GM21737 (cell line): ENCODE results near the gene ATP2C2.
"Not testable (repeated sequence)": the region's sequence is repeated elsewhere in the genome, so short reads cannot be mapped to it uniquely, and the experiment has no call there.

Experiments used
- ATAC-seq: cut with Tn5 transposase; IDR thresholded peaks from one replicate; pipeline ENCODE4 v1.9.1; 2021; ENCODE audit warnings: mild to moderate bottlenecking, moderate library complexity; ENCODE audit not compliant: unreplicated experiment

ATP2C2 gene, protein sequence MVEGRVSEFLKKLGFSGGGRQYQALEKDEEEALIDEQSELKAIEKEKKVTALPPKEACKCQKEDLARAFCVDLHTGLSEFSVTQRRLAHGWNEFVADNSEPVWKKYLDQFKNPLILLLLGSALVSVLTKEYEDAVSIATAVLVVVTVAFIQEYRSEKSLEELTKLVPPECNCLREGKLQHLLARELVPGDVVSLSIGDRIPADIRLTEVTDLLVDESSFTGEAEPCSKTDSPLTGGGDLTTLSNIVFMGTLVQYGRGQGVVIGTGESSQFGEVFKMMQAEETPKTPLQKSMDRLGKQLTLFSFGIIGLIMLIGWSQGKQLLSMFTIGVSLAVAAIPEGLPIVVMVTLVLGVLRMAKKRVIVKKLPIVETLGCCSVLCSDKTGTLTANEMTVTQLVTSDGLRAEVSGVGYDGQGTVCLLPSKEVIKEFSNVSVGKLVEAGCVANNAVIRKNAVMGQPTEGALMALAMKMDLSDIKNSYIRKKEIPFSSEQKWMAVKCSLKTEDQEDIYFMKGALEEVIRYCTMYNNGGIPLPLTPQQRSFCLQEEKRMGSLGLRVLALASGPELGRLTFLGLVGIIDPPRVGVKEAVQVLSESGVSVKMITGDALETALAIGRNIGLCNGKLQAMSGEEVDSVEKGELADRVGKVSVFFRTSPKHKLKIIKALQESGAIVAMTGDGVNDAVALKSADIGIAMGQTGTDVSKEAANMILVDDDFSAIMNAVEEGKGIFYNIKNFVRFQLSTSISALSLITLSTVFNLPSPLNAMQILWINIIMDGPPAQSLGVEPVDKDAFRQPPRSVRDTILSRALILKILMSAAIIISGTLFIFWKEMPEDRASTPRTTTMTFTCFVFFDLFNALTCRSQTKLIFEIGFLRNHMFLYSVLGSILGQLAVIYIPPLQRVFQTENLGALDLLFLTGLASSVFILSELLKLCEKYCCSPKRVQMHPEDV

DNA sequence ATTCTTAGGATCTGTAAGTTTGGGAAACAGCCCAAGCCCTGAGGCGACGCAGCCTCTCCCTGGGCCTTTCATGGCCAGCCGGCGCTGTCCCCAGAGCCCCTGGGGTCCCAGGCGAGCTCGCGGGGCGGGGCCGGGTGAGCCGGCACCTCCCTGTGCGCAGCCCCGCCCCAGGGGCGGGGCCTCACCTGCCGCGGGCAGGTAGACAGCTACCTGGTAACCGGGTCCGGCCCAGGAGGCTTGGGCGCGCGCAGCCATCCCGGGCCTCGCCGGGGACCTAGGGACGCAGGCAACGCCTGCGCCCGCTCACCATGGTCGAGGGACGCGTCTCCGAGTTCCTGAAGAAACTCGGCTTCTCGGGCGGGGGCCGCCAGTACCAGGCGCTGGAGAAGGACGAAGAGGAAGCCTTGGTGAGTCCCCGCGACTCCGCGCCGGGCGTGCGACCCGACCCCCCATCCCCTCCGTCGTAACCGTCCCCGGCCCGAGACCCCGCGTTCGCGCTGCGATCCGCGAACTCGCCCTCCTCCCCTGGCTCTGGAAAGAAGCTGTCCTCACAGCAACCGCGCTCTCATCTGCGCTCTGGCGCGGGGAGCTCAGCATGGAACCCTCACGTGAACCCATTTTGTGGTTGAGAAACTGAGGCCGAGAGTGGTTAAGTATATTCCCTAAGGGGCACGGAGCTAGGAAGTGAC lies at the start of gene ATP2C2:
ATP2C2 (plus strand) TSS at position 231 of the 689 bp plus-strand sequence; CDS start at position 309, 78 bp downstream.
- ATAC-seq = no peak

DNA sequence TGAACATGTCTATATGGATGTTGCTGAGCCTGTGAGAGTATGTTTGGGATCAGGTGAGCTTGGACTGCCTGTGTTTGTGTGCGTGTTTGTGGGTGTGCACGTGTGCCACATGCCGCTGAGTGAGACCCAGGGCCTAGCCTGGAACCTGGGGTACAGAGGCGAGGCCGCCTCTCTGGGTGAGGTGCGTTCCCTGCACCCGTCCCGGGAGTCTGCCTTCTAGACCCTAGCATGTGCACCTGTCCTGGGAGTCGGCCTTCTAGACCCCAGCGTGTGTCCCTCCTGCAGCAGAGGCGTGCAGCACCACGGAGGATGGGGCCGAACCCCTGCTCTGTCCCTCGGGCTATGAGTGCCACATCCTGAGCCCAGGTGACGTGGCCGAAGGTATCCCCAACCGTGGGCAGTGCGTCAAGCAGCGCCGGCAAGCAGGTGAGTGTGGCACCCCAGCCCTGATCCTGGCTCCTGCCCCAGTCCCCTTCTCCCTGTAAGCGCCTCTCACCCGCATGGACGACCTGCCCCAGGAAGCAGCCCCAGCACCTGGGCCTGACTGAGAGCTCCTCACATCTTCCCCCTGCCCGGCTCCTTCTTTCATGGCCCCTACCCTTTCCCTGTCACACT lies 49.1 kb upstream of the ATP2C2 start:
- ATAC-seq = no peak

DNA sequence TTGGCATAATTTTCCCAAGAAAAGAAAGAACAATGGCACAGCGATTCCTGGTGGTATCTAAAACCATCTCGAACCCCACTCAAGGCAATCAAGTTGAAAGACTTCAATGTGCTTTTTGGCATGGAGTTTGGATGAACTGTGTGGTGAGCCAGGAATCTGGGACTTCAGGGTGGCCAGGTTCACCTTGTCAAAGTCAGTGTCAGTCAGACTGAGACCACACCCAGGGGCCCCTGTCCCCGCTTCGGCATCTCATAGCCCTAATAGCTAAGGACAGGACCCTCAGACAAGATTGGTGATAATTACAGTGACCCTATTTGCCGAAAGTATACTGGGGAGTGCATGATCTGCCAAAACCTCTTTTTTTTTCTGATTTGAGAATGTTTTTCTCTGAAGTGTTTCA lies 47.8 kb upstream of the ATP2C2 start:
- ATAC-seq = no peak

DNA sequence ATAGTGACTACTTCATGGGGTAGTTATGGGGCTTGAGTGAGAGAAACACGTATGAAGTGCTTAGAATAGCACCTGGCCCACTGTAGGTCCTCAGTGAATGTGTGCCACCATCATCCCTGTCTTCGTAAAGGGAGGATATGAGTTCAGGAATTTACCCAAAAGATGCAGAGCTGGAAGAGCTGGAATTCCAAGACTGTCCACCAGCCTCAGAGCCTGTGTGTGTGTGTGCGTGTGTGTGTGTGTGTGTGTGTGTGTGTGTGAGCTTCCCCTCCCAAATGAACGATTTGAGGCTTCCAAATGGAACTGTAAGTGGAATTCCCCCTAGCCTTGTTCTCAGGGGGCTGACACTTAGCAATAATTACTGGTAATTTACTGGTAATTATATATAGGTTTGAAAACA lies 46.4 kb upstream of the ATP2C2 start:
- no peak for ATAC-seq

DNA sequence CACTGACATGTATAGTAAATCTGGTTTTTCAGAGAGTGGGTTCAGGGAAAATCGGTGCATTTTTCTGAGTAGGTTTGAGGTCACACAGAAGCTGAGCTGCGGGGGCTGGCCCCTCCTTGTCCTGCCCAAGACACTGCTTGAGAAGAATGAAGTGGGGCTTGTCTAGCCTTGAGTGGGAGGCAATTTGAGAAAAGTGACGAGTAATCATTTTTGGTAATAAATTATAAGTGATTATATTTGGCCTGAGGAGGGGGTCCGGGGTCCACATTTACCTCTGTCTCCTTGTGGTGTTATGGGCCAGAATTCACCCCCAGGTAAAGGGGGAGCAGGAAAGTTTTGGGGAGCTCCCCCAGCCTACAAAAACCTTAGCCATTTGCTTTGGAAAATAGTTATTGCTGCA lies 45.6 kb upstream of the ATP2C2 start:
- no peak for ATAC-seq

DNA sequence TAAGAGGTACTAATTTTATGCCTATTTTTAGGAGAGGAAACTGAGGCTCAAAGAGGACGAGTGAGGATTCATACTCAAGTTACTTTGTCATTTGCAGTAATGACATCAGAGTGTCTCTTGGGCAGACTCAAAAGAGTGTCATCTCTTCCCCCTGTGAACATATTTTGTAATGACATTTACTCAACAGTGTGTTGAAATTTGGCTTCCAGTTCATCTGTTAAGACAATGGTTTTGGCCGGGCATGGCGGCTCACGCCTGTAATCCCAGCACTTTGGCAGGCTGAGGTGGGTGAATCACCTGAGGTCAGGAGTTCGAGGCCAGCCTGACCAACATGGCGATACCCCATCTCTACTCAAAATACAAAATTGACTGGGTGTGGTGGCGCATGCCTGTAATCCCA lies 44.7 kb upstream of the ATP2C2 start:
- no peak for ATAC-seq

DNA sequence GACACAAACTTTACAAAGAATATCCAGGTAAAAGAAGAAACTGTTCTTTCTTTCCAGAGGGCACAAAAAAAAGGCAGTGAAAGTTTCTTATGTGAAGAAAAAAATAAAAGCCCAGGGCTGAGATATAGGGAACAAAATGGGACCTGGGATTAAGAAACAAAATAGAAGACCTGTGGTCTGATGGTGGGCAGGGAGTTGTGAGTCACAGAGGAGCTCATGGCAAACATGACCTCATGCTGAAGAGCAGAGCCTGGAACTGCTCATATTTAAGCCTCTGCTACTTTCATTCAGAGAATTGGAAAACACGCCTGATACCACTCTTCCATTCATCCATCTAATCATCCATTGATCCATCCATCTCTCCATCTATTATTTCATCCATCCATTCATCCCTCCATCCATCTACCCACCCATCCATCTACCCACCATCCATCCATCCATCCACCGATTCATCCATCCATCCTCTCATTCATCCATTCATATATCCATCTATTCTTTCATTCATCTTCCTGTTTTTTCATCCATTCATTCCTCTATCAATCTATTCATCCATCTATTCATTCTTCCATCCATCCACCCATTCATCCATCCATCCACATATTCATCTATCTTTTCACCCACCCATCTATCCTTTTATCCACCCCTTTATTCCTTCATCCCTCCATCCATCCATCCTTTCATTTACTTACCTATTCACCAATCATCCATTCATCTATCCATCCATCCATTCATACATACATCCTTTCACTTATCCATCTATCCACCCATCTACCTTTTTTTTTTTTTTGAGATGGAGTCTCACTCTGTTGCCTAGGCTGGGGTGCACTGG lies 43.7 kb upstream of the ATP2C2 start:
- ATAC-seq = no peak

DNA sequence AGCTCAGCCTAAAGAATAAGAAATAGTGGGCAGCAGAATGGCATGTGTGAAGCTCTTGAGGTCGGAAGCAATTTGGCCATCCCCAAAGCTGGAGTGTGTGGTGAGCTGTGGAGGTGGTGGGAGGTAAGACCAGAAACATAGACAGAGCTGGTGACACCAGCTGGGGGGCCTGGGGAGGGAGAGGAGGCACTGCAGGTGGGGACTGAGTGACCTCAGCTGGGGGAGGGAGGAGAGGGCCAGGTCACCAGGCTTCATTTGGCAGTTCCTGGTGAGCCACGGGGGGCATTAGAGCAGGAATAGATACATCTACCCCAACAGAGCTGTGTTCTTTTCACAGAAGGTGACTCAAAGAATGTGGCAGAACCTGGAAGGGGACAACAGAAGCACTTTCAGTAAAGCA lies 41.8 kb upstream of the ATP2C2 start:
- ATAC-seq = no peak

DNA sequence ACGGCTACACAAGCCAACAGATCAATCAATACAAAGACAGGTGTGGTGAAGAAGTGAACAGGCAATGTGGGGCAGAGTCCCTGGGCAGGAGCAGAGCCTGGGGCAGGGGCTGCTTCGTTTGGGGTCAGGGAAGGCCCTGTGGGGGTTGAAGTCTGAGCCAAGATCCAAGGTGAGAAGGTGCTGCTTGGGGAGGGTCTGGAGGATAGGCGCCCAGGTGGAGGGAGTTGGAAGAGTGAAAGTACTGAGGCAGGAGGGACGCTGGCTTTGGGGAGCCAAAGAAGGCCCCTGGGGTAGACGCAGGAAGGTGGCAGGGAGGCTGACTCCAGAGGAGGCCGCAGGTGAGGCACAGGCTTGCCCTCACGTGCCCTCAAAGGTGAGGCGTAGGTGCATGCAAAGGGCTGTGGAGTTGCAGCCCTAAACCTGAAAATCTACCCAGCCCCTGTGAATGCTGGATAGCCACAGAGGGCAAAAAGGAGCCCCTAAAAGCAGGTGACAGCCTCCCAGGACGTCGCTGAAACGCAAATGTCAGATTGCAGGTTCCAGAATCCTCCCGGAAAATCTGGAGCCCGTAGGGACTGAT lies 40.3 kb upstream of the ATP2C2 start:
- no peak for ATAC-seq

DNA sequence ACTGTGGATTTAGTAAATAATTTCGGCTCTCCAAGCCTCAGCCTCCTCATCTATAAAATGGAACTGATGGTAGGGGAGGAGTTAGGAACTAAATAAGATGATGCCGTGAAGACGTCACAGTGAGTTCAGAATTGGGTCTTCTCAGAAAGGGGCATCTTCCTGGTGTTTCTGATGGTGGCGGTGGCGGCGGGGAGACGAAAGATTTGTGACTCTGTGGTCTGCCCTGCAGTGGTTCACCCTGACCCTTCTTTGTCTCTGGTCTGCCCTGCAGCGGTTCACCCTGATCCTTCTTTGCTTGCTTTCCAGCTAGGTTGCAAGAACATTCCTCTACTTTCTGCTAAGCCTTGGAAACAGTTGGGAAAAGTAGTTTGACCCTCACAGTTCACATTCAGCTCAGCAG lies 39.3 kb upstream of the ATP2C2 start:
- no peak for ATAC-seq

DNA sequence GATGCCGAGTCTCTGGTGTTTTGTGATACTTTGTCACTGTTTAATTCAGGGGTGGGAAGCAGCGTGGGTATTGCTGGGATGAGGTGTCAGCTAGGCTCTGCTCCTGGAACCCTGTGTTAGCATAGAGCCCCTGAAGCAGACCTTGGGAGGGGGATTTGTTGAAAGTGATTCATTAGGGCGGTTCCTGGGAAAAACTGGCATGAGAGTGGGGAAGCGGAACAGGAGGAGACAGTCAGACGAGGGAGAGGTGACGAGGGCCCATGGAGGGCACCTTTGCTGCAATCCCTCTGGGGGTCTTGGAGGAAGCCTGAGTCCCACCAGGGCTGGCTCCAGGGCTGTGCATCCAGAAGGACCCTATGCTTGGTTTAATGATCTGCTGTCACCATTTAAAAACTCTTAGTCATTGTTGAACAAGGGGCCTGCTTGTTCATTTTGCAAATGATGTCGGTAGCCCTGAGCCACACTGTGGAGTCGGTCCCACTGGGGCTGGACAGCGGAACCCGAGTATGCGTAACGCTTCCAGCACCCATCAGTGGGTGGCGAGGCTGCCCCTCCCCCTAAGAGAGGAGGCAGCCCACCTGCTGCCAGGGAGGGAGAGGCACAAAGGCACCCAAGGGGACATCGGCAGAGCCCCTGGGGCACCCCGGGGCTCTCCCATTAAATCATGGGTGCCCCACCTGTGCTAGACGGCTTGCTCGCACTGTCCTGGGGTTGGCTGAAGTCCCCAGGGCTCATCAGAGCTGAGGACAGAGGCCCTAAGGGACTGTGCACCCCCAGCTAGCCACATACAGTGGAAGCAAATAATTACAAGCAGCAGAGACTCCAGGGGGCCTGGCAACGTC lies 38.3 kb upstream of the ATP2C2 start:
- no peak for ATAC-seq

DNA sequence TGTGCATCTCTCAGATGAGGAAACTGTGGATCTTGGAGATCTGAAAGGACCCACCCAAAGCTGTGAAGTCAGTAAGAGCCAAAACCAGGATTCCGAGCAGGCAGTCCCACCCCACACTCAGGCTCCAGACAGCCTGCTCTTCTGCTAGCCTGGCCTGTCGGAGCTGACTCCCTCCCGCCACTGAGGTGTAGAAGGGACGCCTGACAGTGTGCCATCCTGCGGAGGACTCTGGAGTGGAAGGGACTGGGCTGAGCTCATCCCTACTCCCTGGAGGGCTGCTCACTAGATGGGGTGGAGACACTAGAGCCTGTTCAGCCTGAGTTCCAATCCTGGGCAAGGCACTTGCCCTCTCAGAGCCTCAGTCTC lies 37.7 kb upstream of the ATP2C2 start:
- no peak for ATAC-seq

DNA sequence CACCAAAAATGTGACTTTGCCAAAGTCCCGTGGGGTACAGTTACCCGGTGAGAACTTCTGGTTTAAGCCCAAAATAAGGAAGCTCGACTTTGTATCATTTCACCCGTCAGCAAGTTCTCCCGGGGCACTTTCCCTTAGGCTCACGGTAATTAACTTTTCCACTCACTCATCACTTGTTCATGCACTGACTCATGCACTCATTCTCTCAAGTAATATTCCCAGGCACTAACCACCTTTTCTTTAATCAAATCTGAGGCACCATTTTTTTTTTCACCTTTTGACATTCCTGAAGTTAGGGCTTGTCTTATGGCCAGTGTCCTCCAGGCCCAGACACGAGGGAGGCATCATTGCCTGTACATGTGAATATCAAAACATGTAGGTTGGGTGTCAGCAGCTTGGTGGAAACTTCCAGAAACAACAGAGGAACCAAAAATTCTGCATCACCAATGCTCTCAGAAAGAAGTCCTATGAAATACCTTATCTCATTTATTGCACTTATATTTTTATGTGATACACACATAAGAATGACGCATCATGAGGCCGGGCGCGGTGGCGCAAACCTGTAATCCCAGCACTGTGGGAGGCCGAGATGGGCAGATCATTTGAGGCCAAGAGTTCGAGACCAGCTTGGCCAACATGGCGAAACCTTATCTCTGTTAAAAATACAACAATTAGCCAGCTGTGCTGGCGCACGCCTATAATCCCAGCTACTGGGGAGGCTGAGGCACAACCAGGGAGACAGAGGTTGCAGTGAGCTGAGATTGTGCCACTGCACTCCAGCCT lies 36.1 kb upstream of the ATP2C2 start:
- no peak for ATAC-seq

DNA sequence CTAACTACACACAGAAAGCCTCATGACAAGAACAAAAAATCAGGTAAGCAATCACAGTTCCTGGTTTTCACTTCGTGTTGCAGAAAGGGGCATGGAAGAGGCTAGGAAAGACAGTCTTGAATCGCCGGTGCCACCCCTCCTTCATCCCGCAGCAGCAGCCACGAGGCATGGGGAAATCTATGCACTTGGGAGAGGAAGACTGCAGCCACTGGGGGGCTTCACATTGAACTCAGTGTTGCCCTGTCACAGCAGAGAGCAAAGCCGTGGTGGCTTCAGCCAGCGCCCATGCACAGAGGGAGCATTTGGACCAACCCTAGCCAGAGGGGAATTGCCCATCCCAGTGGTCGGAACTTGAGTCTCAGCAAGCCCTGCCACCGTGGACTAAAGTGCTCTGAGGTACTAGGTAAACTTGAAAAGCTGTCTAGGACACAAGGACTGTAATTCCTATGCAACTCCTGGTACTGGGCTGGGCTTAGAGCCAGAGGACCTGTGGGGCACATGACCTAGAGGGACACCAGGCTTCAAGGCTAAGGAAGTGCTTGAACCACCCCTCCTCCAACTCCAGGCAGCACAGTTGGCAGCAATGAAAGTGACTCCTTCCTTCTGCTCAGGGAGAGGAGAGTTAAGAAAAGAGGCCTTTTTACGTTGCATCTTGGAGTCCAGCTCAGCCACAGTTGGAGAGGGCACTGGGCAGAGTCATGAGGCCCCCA lies 35.2 kb upstream of the ATP2C2 start:
- ATAC-seq = no peak

DNA sequence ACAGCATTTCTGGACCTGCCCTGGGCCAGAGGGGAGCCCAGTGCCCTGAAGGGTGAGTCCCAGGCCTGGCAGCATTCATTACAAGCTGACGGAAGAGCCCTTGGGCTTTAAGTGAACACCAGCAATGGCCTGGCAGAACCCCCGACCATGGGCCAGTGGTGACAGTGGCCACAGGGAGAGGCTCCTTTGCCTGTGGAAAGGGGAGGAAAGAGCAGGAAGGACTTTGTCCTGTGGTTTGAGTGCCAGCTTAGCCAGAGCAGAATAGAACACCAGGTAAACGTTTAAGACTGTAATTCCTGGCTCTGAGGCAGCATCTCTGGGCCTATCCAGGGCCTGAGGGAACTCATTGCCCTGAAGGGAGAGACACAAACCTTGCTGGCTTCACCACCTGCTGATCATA lies 34.3 kb upstream of the ATP2C2 start:
- ATAC-seq = no peak

DNA sequence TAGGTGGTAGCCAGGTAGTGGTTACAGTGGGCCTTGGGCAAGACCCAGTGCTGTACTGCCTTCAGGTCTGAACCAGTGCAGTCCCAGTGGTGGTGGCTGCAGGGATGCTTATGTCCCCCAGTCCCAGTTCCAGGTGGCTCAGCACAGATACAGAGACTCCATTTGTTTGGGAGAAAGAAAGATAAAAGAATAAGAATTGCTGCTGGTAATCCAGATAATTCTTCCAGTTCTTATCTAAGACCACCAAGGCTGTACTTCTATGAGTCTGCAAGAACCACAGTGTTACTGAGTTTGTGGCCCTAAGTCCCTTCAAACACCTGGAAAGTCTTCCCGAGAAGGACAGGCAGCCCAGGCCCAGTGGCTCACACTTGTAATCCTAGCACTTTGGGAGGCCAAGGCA lies 33.9 kb upstream of the ATP2C2 start:
- no peak for ATAC-seq

DNA sequence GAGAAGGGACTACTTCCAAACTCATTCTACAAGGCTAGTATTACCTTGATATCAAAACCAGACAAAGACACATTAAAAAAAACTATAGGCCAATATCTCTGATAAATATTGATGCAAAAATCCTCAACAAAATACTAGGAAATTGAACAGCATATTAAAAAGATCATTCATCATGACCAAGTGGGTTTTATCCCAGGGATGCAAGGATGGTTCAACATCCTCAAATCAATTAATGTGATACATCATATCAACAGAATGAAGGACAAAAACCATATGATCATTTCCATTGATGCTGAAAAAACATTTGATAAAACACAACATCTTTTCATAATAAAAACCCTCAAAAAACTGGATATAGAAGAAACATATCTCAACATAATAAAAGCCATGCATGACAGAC lies 31.1 kb upstream of the ATP2C2 start:
- ATAC-seq = not testable (repeated sequence)
